Hepatic stellate cell (primary cell): ENCODE measurements around the gene REP15.
"Not testable (repeated sequence)": the region's sequence is repeated elsewhere in the genome, so short reads cannot be mapped to it uniquely, and the experiment has no call there.

Source experiments
- DNase-seq: peaks from one replicate; pipeline ENCODE4 v3.0.0; 2011; ENCODE audit warnings: low spot score

The REP15 gene

DNA sequence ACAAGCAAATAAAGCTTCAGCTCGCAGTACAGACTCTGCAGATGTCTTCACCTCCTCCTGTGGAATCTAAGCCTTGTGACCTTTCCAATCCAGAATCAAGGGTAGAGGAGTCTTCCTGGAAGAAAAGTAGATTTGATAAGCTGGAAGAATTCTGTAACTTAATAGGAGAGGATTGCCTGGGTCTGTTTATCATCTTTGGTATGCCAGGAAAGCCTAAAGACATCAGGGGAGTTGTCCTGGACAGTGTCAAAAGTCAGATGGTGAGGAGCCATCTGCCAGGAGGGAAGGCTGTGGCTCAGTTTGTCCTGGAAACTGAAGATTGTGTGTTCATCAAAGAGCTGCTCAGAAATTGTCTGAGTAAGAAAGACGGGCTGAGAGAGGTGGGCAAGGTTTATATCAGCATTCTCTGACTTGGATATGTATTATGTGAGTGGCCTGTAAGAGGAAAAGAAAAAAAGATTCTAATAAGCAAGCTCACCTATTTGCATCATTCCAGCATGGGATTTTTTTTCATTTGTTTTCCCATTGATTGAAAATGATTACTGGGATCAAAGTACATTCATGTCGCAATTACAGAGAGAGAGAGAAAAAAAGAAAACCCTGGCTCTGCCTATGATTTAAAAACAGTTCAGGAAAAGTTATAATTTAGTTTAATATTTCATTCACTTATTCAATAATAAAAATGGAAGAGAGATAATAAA lies 767 bp downstream of the REP15 start:
- DNase-seq, result no peak

DNA sequence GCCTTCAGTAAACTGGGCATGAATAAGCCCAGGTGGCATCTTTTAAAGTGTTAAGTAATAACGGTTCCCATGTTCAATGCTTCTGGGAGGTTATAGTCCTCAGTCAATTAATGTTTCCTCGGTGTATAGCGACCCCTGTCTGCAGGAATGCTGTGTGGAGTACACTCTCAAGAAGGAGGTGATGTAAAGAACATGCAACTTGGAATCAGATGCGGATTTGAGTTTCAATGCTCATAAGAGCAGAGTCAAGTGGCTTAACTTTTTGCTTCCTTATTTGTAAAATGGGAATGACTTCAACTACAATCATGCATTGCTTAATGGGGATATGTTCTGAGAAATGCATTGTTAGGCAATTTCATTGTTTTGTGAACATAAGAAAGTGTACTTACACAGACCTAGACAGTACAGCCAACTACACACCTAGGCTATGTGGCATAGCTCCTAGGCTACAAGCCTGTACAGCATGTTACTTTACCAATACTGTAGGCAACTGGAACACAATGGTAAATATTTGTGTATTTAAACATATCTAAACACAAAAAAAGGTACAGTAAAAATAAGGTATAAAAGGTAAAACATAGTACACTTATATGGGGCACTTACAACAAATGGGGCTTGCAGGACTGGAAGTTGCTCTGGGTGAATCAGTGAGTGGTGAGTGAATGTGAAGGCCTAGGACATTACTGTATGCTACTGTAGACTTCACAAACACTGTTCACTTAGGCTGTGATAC lies 7.6 kb downstream of the REP15 start:
- peak; percentile 54 for DNase-seq

DNA sequence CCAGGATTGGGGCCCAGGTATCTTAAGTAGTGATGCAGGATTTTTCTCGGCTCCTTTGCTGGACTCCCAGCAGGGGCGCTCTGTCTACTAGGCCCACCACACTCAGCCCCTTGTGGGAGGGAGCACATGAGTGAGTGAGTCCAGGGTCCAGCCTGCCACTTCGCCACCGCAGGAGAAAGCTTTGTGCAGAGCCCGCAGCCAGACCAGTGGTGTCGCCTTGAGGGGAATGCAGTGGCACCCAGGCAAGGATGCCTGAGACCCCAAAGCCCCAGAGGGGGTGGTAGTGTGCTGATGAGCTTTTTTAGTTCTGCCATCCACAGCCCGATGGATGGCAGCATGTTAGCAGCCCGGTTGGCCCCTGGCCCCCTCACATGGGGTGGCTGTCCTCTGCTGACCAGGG lies 9.0 kb downstream of the REP15 start:
- DNase-seq, result no peak

DNA sequence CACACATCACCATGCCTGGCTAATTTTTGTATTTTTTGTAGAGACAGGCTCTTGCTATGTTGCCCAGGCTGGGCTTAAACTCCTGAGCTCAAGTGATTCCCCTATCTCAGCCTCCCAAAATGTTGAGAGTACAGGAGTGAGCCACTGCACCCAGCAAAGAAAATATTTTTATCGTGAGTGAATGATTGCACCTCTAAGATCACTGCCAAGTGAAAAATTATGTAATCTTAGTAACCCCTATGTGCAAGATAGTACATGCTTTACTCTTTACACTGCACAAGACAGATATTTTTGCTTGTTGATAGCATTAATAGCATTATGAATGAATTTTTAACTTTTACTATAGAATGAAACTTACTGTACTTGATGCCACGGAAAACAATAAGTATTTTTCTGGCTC lies 11.0 kb downstream of the REP15 start:
- no peak for DNase-seq

DNA sequence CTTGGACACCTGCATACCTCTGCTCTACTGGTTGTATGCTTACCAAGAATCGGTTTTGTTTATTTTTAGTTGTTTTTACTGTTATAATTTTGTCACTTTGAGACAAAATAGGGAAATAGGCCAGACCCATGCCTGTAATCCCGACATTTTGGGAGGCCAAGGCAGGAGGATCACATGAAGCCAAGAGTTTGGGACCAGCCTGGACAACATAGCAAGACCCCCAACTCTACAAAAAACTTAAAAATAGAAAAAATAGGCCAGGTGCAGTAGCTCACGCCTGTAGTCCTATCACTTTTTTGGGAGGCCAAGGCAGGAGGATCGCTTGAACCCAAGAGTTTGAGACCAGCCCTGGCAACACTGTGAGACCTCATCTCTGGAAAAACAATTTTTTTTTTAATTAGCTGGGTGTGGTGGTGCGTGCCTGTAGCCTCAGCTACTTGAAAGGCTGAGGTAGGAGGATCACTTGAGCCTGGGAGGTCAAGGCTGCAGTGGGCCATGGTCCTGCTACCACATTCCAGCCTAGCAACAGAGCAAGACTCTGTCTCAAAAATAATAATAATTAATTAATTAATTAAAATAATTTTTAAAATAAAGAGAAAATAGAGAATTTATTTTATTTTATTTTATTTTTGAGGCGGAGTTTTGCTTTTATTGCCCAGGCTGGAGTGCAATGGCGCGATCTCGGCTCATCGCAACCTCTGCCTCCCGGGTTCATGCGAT lies 13.1 kb downstream of the REP15 start:
- no peak for DNase-seq

DNA sequence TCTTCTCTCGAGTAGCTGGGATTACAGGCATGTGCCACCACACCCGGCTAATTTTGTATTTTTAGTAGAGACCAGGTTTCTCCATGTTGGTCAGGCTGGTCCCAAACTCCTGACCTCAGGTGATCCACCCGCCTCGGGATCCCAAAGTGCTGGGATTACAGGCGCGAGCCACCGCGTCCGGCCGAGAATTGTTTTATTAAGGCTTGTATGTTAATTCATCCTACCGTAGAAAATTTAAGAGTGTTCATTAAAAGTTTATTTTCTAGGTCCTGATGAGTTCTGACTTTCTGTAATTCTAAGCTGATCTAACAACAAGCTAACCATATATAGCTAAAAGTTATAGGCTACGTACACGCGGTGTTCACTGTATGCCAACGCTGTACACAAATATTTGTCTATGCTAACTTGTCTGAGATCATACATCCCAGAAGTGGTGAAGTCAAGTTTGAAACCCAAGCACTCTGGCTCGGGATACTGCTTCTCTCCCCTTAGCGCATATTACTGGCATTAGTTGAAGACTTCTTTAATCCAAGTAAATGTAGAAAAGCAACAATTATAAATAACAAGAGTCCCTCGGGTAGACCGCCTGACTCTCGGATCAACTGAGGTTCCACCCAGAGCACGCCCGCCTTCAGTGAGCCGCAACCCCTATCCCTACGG lies 13.8 kb downstream of the REP15 start:
- DNase-seq, result peak; percentile 17

DNA sequence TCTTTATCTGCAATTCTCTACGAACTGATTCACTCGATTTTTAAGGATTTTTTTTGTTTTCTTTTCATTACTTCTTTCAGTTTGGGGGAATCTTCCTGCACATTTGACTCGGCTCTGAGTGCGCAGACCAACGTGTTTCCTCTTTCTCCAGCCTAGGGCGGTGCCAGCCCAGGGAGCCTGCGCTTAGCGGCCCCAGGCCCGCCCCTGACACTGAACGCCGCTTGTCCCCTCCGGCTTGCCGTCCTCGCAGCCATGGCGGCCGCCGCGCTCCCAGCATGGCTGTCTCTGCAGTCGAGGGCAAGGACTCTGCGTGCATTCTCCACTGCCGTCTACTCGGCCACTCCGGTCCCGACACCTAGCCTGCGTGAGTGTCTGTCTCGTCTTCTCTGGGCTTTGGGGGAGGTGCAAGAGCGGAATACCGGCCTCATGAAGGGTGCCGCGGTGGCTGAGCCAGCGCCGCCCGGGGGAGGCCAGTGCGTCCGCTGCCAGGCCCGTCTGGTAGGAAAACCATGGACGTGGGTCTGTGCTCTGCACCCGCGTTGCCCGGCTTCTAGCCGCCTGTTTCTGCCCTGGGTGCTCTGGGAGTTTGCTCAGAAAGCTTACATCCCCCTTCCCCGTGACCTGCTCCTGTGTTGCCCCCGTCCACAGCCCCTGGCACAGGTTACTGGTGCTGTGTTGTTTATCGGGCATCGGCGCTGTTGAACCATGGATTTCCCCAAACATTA lies 14.5 kb downstream of the REP15 start, which contains the start of gene MRPS35:
TSS of gene MRPS35 (plus strand) at position 241 of the 725 bp plus-strand sequence. CDS start at position 253, 12 bp downstream.
- DNase-seq, result peak; percentile 78

DNA sequence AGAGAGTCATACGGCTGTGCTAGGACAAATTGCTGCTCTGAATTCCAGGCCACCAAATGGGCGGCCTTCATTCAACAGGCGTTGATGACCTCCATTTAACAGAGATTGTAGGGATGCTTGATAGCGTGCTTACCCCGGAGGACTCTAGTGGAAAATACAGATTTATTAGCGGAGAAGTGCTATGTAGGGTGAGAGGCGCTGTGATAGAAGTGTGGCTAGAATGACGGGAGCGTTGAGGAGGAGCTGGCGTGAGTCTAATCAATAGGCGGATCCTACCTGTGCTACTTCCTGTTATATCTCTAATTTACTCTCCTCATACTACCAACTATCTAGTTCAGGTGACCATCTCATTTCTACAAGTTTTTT lies 15.1 kb downstream of the REP15 start:
- peak; percentile 5 for DNase-seq

DNA sequence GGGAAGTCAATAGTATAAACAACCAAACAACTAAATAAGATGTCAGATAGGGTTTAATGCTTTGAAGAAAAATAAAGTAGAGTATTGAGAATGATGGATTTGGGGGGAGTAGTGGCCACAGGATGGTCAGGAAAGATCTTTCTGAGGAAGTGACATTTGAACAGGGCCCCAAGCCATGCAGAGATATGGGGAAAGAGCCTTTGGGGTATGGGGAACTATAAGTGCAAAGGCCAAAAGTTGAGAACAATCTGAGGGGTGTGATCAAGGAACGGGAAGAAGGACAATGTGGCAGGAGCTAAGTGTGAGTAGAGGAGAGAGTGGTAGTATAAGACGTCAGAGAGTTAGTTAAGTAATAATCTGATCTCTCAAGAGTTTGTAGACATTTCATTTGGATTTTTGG lies 15.7 kb downstream of the REP15 start:
- no peak for DNase-seq

DNA sequence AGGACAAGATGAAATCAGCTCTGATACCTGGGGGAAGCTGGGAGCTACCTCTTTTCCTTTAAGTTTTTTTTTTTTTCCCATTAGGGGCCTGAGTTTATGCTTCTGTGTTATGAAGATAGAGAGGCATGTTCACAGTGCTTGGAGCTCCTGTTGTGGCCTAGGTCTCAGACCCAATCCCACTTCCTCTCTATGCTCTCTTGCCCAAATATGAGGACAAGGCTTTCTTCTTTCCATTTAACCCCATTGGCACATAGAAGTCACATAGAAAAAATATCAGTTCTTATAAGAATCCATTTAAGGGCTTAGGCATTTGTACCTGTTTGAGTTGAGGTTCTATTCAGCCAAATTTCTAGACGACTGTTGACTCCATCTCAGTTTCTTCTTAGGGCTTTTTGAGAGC lies 27.0 kb downstream of the REP15 start:
- no peak for DNase-seq

DNA sequence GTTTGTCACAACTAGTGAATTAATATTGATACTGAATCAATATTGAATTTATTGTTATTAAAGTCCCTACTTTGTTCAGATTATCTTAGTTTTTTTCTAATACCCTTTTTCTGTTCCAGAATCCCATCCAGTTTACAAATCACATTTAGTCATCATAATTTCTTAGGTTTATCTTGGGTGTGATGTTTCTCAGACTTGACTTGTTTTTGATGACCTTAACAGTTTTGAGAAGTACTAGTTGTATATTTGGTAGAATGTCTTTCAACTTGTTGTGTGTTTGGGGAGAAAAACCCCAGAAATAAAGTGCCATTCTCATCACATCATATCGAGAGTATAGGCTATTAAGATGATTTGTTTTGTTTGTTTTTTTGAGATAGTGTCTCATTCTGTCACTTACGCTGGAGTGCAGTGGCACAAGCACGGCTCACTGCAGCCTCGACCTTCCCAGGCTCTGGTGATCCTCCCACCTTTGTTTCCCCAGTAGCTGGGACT lies 33.9 kb downstream of the REP15 start:
- DNase-seq, result no peak

DNA sequence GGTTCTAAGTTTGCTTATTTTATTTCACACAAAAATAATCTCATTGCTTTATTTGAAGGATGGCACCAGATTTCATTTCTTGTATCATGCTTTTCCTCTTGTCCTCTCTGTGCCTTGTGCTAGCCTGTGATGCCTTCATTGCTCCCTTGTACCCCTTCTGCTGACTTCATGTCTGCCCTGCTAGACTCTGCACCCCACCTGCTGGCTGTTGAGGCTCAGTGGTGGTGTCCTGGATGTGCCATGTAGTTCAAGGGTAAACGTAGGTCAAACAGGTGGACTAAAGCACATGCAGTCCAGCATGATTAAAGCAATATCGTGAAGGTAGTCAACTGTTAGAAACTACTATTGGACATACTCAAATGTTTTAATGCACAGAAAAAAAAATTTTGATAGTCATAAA lies 36.0 kb downstream of the REP15 start:
- no peak for DNase-seq

DNA sequence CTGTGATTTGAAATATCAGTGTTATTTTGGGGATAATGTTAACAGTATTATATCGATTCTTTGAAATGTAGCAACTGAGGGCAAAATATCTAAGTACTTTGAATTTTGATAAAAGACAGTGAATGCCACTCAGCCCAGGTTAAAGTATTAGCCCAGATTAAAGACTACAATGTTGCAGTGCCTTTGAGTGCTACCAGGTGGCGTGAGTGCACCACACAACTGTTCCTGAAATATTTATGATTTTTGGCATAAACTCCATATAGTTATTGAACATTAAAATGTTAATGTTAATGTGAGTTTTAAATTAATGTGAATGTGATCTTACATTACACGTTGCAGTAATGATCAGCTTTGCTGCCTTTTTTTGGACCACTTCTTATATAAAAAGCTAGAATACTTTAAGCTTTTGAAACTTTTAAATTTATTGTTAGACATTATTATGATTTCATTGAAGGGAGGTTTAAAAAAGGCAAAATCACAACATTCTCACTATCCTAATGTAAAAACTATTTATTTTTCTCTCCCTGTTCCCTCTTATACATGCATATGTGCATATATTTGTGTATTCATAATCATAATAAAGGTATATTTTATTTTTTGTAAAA lies 36.9 kb downstream of the REP15 start:
- DNase-seq, result peak; percentile 29

DNA sequence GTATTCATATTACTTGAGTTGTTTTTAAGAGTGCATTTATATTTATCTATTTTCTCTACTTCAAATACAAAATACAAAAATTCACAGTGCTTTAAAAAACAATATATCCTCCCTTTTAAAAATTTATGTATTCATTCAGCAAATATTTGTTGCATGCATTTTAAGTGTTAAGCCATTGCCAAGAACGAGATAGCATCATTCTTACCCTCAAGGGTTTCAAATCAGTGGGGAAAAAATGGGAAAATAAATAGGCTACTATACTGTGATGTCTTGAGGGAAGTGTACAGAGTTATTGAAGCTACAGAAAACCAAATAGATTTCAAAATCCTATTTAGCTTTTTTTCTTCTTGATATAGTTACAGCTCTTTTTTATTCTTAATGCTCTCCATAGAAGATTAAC lies 37.5 kb downstream of the REP15 start:
- DNase-seq, result no peak

DNA sequence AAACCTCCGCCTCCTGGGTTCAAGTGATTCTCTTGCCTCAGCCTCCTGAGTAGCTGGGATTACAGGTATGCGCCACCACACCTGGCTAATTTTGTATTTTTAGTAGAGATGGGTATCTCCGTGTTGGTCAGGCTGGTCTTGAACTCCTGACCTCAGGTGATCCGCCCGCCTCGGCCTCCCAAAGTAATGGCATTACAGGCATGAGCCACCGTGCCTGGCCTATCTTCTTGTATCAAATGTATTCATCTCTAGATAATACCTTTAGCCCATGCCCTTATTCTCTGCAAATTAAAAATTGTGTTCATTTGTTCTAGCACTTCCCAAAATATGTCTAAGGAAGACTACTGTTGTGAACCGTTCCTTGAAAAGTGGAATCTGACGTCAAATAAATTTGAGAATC lies 38.1 kb downstream of the REP15 start:
- not testable (repeated sequence) for DNase-seq

DNA sequence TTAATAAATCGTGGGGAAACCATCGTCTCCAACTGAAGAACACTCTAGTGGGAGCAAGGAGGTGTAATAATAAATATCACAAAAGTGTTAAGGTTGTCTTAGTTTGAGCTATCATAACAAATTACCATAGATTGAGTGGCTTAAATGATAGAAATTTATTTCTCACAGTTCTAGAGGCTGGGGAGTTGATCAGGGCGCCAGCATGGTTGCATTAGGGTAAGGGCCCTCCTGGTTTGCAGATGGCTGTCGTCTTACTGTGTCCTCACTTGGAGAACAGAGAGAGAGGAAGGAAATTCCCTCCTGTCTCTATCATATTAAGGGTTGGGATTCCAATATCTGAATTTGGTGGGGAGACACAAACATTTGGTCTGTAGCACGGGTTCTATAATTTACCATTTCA lies 47.4 kb downstream of the REP15 start:
- no peak for DNase-seq

DNA sequence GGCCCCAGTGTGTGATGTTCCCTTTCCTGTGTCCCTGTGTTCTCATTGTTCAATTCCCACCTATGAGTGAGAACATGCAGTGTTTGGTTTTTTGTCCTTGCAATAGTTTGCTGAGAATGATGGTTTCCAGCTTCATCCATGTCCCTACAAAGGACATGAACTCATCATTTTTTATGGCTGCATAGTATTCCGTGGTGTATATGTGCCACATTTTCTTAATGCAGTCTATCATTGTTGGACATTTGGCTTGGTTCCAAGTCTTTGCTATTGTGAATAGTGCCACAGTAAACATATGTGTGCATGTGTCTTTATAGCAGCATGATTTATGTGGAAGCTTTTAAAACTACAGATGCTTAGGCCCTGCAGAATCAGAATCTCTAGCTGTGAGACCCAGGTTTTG lies 49.5 kb downstream of the REP15 start:
- not testable (repeated sequence) for DNase-seq
